GM12878 (cell line): ENCODE results near the gene STAT4.

Source experiments
- ATF3 ChIP-seq: IDR thresholded peaks from 2 replicates; pipeline ENCODE4 v1.6.1; 2011; ENCODE audit warnings: low read depth, mild to moderate bottlenecking, low read length, moderate library complexity, borderline replicate concordance; ENCODE audit errors: extremely low read depth
- CTCF ChIP-seq, 3 experiments: IDR thresholded peaks in 2 of 3; conservative IDR thresholded peaks in 1 of 3; 2 replicates each; pipeline ENCODE4 v1.5.1; 2011; ENCODE audit warnings: low read depth in 3 of 3, low read length in 3 of 3, mild to moderate bottlenecking in 3 of 3, control low read depth in 2 of 3, moderate library complexity in 2 of 3, inconsistent platforms in 1 of 3, mixed read lengths in 1 of 3; ENCODE audit not compliant: control insufficient read depth in 2 of 3, insufficient read depth in 1 of 3; ENCODE audit errors: extremely low read depth in 1 of 3
- NRF1 ChIP-seq: conservative IDR thresholded peaks from 2 replicates; pipeline ENCODE4 v1.6.1; 2011; ENCODE audit warnings: mild to moderate bottlenecking, low read depth, low read length, improper control_type of control experiment
- PBX3 ChIP-seq: IDR thresholded peaks from 2 replicates; pipeline ENCODE4 v1.6.1; 2011; ENCODE audit warnings: mild to moderate bottlenecking, low read depth, low read length, moderate library complexity; ENCODE audit not compliant: insufficient replicate concordance
- SPI1 ChIP-seq: IDR thresholded peaks from 2 replicates; pipeline ENCODE4 v1.6.1; 2011; ENCODE audit warnings: low read depth, mild to moderate bottlenecking, low read length, moderate library complexity, borderline replicate concordance; ENCODE audit not compliant: insufficient read depth

GRCh38 chr2:190981733-190982132 lies 169.1 kb downstream of the STAT4 start:
- TF ChIP-seq CTCF (IDR thresholded peaks at IDR 0.05 in 2 of 3, conservative IDR thresholded peaks at IDR 0.05 in 1 of 3; ENCODE audit: control insufficient read depth in 2 of 3, extremely low read depth in 1 of 3, insufficient read depth in 1 of 3, low read depth in 3 of 3, low read length in 3 of 3) (no peak), SPI1 (no peak), PBX3 (no peak), NRF1 (no peak), ATF3 (no peak)
